CD14-positive monocyte (primary cell): ENCODE data around the gene MYRF. TPM values are rescaled to one million over a fixed set of nuclear protein-coding genes. Genes with fewer than 3 reads are reported as not detected.
A peak's percentile ranks its signal among the peaks of the same experiment; 100 is the strongest.

Experiments used
- DNase-seq, 3 donors: peaks; one replicate each; pipeline ENCODE4 v3.0.0-alpha.2; 2011 to 2022
- H2AFZ ChIP-seq: 2 replicates; pipeline ENCODE4 v1.6.0; 2012; ENCODE audit warnings: mild to moderate bottlenecking, low read depth, low read length, inconsistent platforms; ENCODE audit not compliant: insufficient read depth, poor library complexity, severe bottlenecking
- H3K27ac ChIP-seq, 2 donors: 1 replicate in 1 of 2; 2 replicates in 1 of 2; pipeline ENCODE4 v1.5.1; 2012 to 2013; ENCODE audit warnings: low read length in 2 of 2, control low read depth in 1 of 2, inconsistent platforms in 1 of 2, low read depth in 1 of 2, mild to moderate bottlenecking in 1 of 2
- H3K27me3 ChIP-seq, 2 donors: one replicate each; pipeline versions ENCODE4 v1.6.0 to v1.6.1; 2011 to 2013; ENCODE audit warnings: low read length in 2 of 2; ENCODE audit not compliant: control insufficient read depth in 2 of 2, insufficient read depth in 2 of 2
- H3K36me3 ChIP-seq, 2 donors: replicated peaks in 1 of 2; 1 replicate in 1 of 2; 2 replicates in 1 of 2; pipeline versions ENCODE4 v1.5.1 to v1.6.1; 2012 to 2013; ENCODE audit warnings: low read length in 2 of 2, control low read depth in 1 of 2, inconsistent platforms in 1 of 2, mild to moderate bottlenecking in 1 of 2; ENCODE audit not compliant: insufficient read depth in 2 of 2, control insufficient read depth in 1 of 2
- H3K4me1 ChIP-seq, 2 donors: 1 replicate in 1 of 2; 2 replicates in 1 of 2; pipeline versions ENCODE4 v1.5.1 to v1.6.1; 2012 to 2013; ENCODE audit warnings: low read length in 2 of 2, control low read depth in 1 of 2, inconsistent platforms in 1 of 2, mild to moderate bottlenecking in 1 of 2, moderate library complexity in 1 of 2; ENCODE audit not compliant: insufficient read depth in 2 of 2, control insufficient read depth in 1 of 2
- H3K4me2 ChIP-seq: replicated peaks from 2 replicates; pipeline ENCODE3; 2012; ENCODE audit warnings: low read length, moderate library complexity, mild to moderate bottlenecking; ENCODE audit not compliant: poor library complexity, severe bottlenecking; ENCODE audit errors: extremely low read depth
- H3K4me3 ChIP-seq, 3 experiments: fragments of 200-600 bp in 1 of 3; sonication (generic) in 1 of 3; replicated peaks in 1 of 3; 1 replicate in 2 of 3; 2 replicates in 1 of 3; pipeline ENCODE4 v1.5.1; 2011 to 2013; ENCODE audit warnings: low read length in 3 of 3, mild to moderate bottlenecking in 3 of 3, control low read depth in 2 of 3, low read depth in 2 of 3, inconsistent platforms in 1 of 3, moderate library complexity in 1 of 3
- H3K79me2 ChIP-seq: 2 replicates; pipeline ENCODE4 v1.6.0; 2012; ENCODE audit warnings: mild to moderate bottlenecking, control low read depth, inconsistent platforms, low read length, moderate library complexity; ENCODE audit not compliant: insufficient read depth
- H3K9ac ChIP-seq: 2 replicates; pipeline ENCODE4 v1.6.0; 2017; ENCODE audit warnings: low read length, mild to moderate bottlenecking; ENCODE audit not compliant: insufficient read depth, poor library complexity, severe bottlenecking
- H3K9me3 ChIP-seq, 2 donors: replicated peaks in 1 of 2; 1 replicate in 1 of 2; 2 replicates in 1 of 2; pipeline versions ENCODE4 v1.5.1 to v1.6.1; 2012 to 2013; ENCODE audit warnings: low read length in 2 of 2, control low read depth in 1 of 2; ENCODE audit not compliant: control insufficient read depth in 1 of 2, insufficient read depth in 1 of 2
- H4K20me1 ChIP-seq: 2 replicates; pipeline ENCODE4 v1.6.0; 2012; ENCODE audit warnings: mild to moderate bottlenecking, low read length, control low read depth, moderate library complexity; ENCODE audit not compliant: insufficient read depth
- H3K27ac Mint-ChIP-seq, 7 donors: one replicate each; pipeline ENCODE4 v1.8.0; 2020; ENCODE audit warnings: mild to moderate bottlenecking in 7 of 7, mixed read lengths in 7 of 7, moderate library complexity in 6 of 7, inconsistent platforms in 2 of 7
- H3K27me3 Mint-ChIP-seq, 3 donors: one replicate each; pipeline ENCODE4 v1.8.0; 2021 to 2022; ENCODE audit warnings: low read depth in 3 of 3, mild to moderate bottlenecking in 3 of 3, mixed read lengths in 3 of 3, moderate library complexity in 3 of 3, inconsistent platforms in 1 of 3
- H3K36me3 Mint-ChIP-seq, 2 donors: one replicate each; pipeline ENCODE4 v1.8.0; 2020; ENCODE audit warnings: mixed read lengths in 2 of 2, inconsistent platforms in 1 of 2, mild to moderate bottlenecking in 1 of 2
- H3K4me1 Mint-ChIP-seq: one replicate; pipeline ENCODE4 v1.8.0; 2020; ENCODE audit warnings: mild to moderate bottlenecking, mixed read lengths
- H3K4me3 Mint-ChIP-seq, 2 donors: one replicate each; pipeline ENCODE4 v1.8.0; 2020; ENCODE audit warnings: mild to moderate bottlenecking in 2 of 2, mixed read lengths in 2 of 2, moderate library complexity in 1 of 2
- H3K9me3 Mint-ChIP-seq, 7 donors: one replicate each; pipeline ENCODE4 v1.8.0; 2020 to 2022; ENCODE audit warnings: mixed read lengths in 7 of 7, mild to moderate bottlenecking in 6 of 7, moderate library complexity in 6 of 7, inconsistent platforms in 2 of 7
- CTCF ChIP-seq: fragments of 200-600 bp; IDR thresholded peaks from one replicate; pipeline ENCODE4 v1.8.0; 2022; ENCODE audit warnings: antibody characterized with exemption, mild to moderate bottlenecking
- whole genome bisulfite sequencing: methylation state at CpG from one replicate; pipeline ENCODE4 v1.1.5; 2013; ENCODE audit warnings: missing lambda C conversion rate; ENCODE audit not compliant: insufficient coverage; 5-methylcytosine and 5-hydroxymethylcytosine counted together
- intact Hi-C, 2 donors: fragments of 100-400 bp; cut with micrococcal nuclease; formaldehyde crosslinking; loops; one replicate each; pipeline versions ENCODE4 v1.15.0 to v1.15.1; 2023
- polyA plus RNA-seq, 3 donors: library from polyadenylated mRNA; depleted of rRNA in 1 of 3; unstranded in 2 of 3; stranded (reverse) in 1 of 3; fragments of 300-500 nt in 2 of 3; fragments of >200 nt in 1 of 3; fragmentation: Illumina TruSeq in 2 of 3; gene quantifications; 1 replicate in 2 of 3; 2 replicates in 1 of 3; pipeline ENCODE4 v1.2.3, GENCODE V29; 2012 to 2021

MYRF gene
- polyA plus RNA-seq, 3 donors = 0.18 to 0.19 TPM; not detected in 1

- peak; percentile 37 to 60 (median 55) for DNase-seq
- peaks cover 20 to 35% of the 10 kb centered on the region in 2 donors for H3K4me1 ChIP-seq
- under 1% methylated on average over 62 of the region's 69 CpGs for WGBS
- peaks cover 16% of the 10 kb centered on the region for H3K79me2 ChIP-seq
- H3K4me3 ChIP-seq = peak overlapping the region; percentile 74 to 90 (median 75)
- no peaks in the 10 kb centered on the region for H3K27me3 ChIP-seq
- peaks cover 0 to 6% of the 10 kb centered on the region in 2 donors for H3K9me3 ChIP-seq
- H3K36me3 Mint-ChIP-seq = peaks cover 18 to 26% of the 10 kb centered on the region in 2 donors
- intact Hi-C loops = loop anchor here in 1 of 2 donors (2.0 kb wide), 1 partner anchor 23 kb away; the partner anchor contains the start of genes FEN1 and TMEM258
- H3K4me3 Mint-ChIP-seq = peak overlapping the region; percentile 94 to 98
- no peaks in the 10 kb centered on the region for H4K20me1 ChIP-seq
- H3K9ac ChIP-seq = peak overlapping the region; percentile 94
- H3K36me3 ChIP-seq = peaks cover 5 to 22% of the 10 kb centered on the region in 2 donors
- no peak for TF ChIP-seq CTCF
- H2AFZ ChIP-seq = peak overlapping the region; percentile 78
- H3K4me2 ChIP-seq = peak overlapping the region; percentile 99
- peaks cover 17% of the 10 kb centered on the region for H3K4me1 Mint-ChIP-seq
- H3K27ac Mint-ChIP-seq = peak overlapping the region; percentile 97 to 99 (median 98)
- peaks cover 0 to 5% (median 0%) of the 10 kb centered on the region in 7 donors for H3K9me3 Mint-ChIP-seq
- H3K27ac ChIP-seq = peak overlapping the region; percentile 95 to 96
- H3K27me3 Mint-ChIP-seq = peaks cover 1 to 5% (median 2%) of the 10 kb centered on the region in 3 donors
These were observed 63.6 kb downstream of the MYRF start for GRCh38 chr11:61815790-61816735.

GRCh38 chr11:61816736-61817455, 64.5 kb downstream of the MYRF start, which contains the start of gene FADS1:
TSS of gene FADS1 (minus strand) at chr11:61817003. CDS start at chr11:61816929, 74 bp downstream.
- peak; percentile 76 for TF ChIP-seq CTCF
- Histone ChIP-seq H2AFZ (peak within 1 kb of the TSS; percentile 78), H3K4me2 (peak within 1 kb of the TSS; percentile 99), H3K27me3 (no peaks in the 10 kb centered on the region), H3K36me3 (peaks cover 3 to 13% of the 10 kb centered on the region in 2 donors), H3K27ac (peak within 1 kb of the TSS; percentile 95 to 96), H3K9ac (peak within 1 kb of the TSS; percentile 94), H3K79me2 (peaks cover 16% of the 10 kb centered on the region), H3K4me1 (peaks cover 20 to 35% of the 10 kb centered on the region in 2 donors), H4K20me1 (no peaks in the 10 kb centered on the region), H3K9me3 (peaks cover 0 to 6% of the 10 kb centered on the region in 2 donors), H3K4me3 (peak within 1 kb of the TSS; percentile 74 to 90 (median 75))
- peak within 1 kb of the TSS; percentile 97 to 99 (median 98) for H3K27ac Mint-ChIP-seq
- under 1% methylated on average over 71 of the region's 73 CpGs for WGBS
- H3K27me3 Mint-ChIP-seq = peaks cover 2 to 5% (median 3%) of the 10 kb centered on the region in 3 donors
- peaks cover 17% of the 10 kb centered on the region for H3K4me1 Mint-ChIP-seq
- DNase-seq = peak; percentile 93 to 96 (median 94)
- H3K9me3 Mint-ChIP-seq = peaks cover 0 to 5% (median 0%) of the 10 kb centered on the region in 7 donors
- intact Hi-C loops = loop anchor here in 1 of 2 donors (2.0 kb wide), 1 partner anchor 24 kb away; the partner anchor contains the start of genes FEN1 and TMEM258
- H3K36me3 Mint-ChIP-seq = peaks cover 10 to 18% of the 10 kb centered on the region in 2 donors
- H3K4me3 Mint-ChIP-seq = peak within 1 kb of the TSS; percentile 94 to 98
